NB4 (cell line): ENCODE data around the gene PXMP4.

ENCODE experiments used
- CTCF ChIP-seq: IDR thresholded peaks from one replicate; pipeline ENCODE4 v1.5.1; 2012; ENCODE audit warnings: low read depth, low read length
- MYC ChIP-seq: IDR thresholded peaks from 2 replicates; pipeline ENCODE4 v1.6.1; 2011; ENCODE audit warnings: low read depth, low read length
- POLR2A ChIP-seq: IDR thresholded peaks from 2 replicates; pipeline ENCODE4 v1.6.1; 2011; ENCODE audit warnings: mild to moderate bottlenecking; ENCODE audit not compliant: insufficient read length; ENCODE audit errors: extremely low read depth
- TF ChIP-seq, protein P1 (sequence below): IDR thresholded peaks from 2 replicates; pipeline ENCODE4 v1.6.1; 2011; ENCODE audit warnings: low read depth, low read length

- TF ChIP-seq CTCF = no peak
- TF ChIP-seq, protein P1, sequence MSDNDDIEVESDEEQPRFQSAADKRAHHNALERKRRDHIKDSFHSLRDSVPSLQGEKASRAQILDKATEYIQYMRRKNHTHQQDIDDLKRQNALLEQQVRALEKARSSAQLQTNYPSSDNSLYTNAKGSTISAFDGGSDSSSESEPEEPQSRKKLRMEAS = no peak
- TF ChIP-seq MYC = no peak
- TF ChIP-seq POLR2A = no peak
Measured at GRCh38 chr20:33669873-33670640, 50.1 kb downstream of the PXMP4 start.
